HG03378 (cell line): ENCODE measurements around the gene NHLRC2.
"Not testable (repeated sequence)": the region's sequence is repeated elsewhere in the genome, so short reads cannot be mapped to it uniquely, and the experiment has no call there.

ENCODE experiments used
- ATAC-seq: cut with Tn5 transposase; IDR thresholded peaks from one replicate; pipeline ENCODE4 v1.9.1; 2021; ENCODE audit warnings: mild to moderate bottlenecking, moderate library complexity; ENCODE audit not compliant: unreplicated experiment

NHLRC2 gene

GRCh38 chr10:113854013-113854760, at the start of gene NHLRC2, which contains the start of gene DCLRE1A:
TSS of gene NHLRC2 (plus strand) at chr10:113854661. CDS start at chr10:113854873, 212 bp downstream.
TSS of gene DCLRE1A (minus strand) at chr10:113854082. CDS start at chr10:113853182, 900 bp downstream.
- ATAC-seq = peak; percentile 29

GRCh38 chr10:113806503-113806902, 48.0 kb upstream of the NHLRC2 start:
- ATAC-seq = no peak

GRCh38 chr10:113808168-113808567, 46.3 kb upstream of the NHLRC2 start:
- ATAC-seq = no peak

GRCh38 chr10:113814700-113815099, 39.8 kb upstream of the NHLRC2 start:
- ATAC-seq = not testable (repeated sequence)

GRCh38 chr10:113819989-113820388, 34.5 kb upstream of the NHLRC2 start:
- no peak for ATAC-seq

- no peak for ATAC-seq
These were observed 34.0 kb upstream of the NHLRC2 start for GRCh38 chr10:113820507-113820906.

- not testable (repeated sequence) for ATAC-seq
These were observed 33.2 kb upstream of the NHLRC2 start for GRCh38 chr10:113821306-113821705.

GRCh38 chr10:113822174-113822573, 32.3 kb upstream of the NHLRC2 start:
- no peak for ATAC-seq

- ATAC-seq = no peak
These were observed 31.1 kb upstream of the NHLRC2 start for GRCh38 chr10:113823389-113823788.

GRCh38 chr10:113825791-113826190, 28.7 kb upstream of the NHLRC2 start:
- no peak for ATAC-seq

GRCh38 chr10:113828567-113828966, 25.9 kb upstream of the NHLRC2 start:
- ATAC-seq = not testable (repeated sequence)

GRCh38 chr10:113842171-113842570, 12.3 kb upstream of the NHLRC2 start:
- ATAC-seq = no peak

- ATAC-seq = no peak
These were observed 10.4 kb upstream of the NHLRC2 start for GRCh38 chr10:113843972-113844485.

GRCh38 chr10:113846036-113846435, 8.4 kb upstream of the NHLRC2 start:
- ATAC-seq = no peak

- no peak for ATAC-seq
These were observed 5.2 kb upstream of the NHLRC2 start for GRCh38 chr10:113849140-113849803.

- ATAC-seq = no peak
These were observed 4.5 kb upstream of the NHLRC2 start for GRCh38 chr10:113849946-113850345.

- no peak for ATAC-seq
These were observed 866 bp upstream of the NHLRC2 start for GRCh38 chr10:113853578-113854012.

GRCh38 chr10:113854761-113855588, 514 bp downstream of the NHLRC2 start:
- peak; percentile 34 for ATAC-seq

GRCh38 chr10:113856563-113856962, 2.1 kb downstream of the NHLRC2 start:
- no peak for ATAC-seq

GRCh38 chr10:113857210-113857609, 2.7 kb downstream of the NHLRC2 start:
- ATAC-seq = no peak

GRCh38 chr10:113858541-113858940, 4.1 kb downstream of the NHLRC2 start:
- ATAC-seq = no peak
